Measurements from ENCODE around the gene DNAAF5. TPM values are rescaled to one million over a fixed set of nuclear protein-coding genes. Genes with fewer than 3 reads are reported as not detected.

Gene DNAAF5
- total and polyA plus RNA-seq, 2 experiments from 2014 or later = 19.0 to 23.5 TPM

DNA sequence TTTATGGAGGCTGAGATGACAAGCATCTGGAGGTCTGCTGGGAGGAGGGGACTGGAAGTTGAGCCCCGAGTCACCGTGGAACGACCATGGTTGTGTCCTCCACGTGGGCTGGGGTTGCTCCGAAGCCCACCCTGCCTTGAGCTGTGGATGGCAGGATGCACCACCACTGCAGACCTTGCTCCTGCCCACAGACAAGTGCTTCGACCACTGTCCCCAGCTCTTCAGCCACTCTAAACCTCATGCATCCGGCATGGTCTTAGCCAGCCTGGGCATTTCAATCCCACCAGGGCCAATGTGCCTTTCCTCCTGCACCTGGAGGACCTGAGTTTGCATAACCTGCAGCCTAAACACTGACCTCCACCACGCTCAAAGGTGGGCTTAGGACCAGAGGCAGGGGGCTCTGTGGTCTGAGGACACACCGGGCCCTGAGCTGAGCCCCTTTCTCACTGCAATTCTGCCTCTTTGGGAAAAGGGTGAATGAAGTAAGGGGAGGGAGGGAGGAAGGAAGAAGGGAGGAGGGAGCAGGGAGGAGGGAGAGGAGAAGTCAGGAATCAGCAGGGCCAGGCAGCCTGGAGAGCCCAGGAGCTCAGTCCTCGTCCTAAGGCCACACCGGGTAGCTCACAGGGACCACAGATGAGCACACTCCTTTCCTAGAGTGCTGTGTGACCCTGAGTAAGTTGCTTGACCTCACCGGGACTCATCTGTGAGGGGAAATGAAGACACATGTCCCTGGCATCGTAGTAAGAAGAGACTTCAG is 44.8 kb upstream of the DNAAF5 start:
- Histone ChIP-seq H2AFZ (no peak overlapping the region), H3K4me3 (no peak overlapping the region), H3K27me3 (no peaks in the 10 kb centered on the region), H4K20me1 (ENCODE audit: insufficient read depth, poor library complexity, severe bottlenecking) (no peaks in the 10 kb centered on the region), H3K9me2 (replicated peaks; ENCODE audit: insufficient read depth) (no peaks in the 10 kb centered on the region), H3K79me2 (no peaks in the 10 kb centered on the region), H3K4me1 (ENCODE audit: insufficient read depth) (no peaks in the 10 kb centered on the region), H3K27ac (no peak overlapping the region), H3K36me3 (replicated peaks; ENCODE audit: insufficient read depth, low read depth) (no peaks in the 10 kb centered on the region), H3K4me2 (no peak overlapping the region), H3K9me3 (ENCODE audit: low read depth) (peaks cover 4% of the 10 kb centered on the region)
- WGBS (ENCODE audit: low lambda C conversion rate, missing lambda C conversion rate) = 97% methylated on average over 13 of the region's 13 CpGs
- DNase-seq (ENCODE audit: low spot score) = no peak
- TF ChIP-seq EZH2 (IDR thresholded peaks at IDR 0.05; ENCODE audit: borderline replicate concordance) = no peak
- TF ChIP-seq, protein P1, sequence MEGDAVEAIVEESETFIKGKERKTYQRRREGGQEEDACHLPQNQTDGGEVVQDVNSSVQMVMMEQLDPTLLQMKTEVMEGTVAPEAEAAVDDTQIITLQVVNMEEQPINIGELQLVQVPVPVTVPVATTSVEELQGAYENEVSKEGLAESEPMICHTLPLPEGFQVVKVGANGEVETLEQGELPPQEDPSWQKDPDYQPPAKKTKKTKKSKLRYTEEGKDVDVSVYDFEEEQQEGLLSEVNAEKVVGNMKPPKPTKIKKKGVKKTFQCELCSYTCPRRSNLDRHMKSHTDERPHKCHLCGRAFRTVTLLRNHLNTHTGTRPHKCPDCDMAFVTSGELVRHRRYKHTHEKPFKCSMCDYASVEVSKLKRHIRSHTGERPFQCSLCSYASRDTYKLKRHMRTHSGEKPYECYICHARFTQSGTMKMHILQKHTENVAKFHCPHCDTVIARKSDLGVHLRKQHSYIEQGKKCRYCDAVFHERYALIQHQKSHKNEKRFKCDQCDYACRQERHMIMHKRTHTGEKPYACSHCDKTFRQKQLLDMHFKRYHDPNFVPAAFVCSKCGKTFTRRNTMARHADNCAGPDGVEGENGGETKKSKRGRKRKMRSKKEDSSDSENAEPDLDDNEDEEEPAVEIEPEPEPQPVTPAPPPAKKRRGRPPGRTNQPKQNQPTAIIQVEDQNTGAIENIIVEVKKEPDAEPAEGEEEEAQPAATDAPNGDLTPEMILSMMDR (IDR thresholded peaks at IDR 0.05; ENCODE audit: poor library complexity) = no peak
- no peak for TF ChIP-seq EZH2phosphoT487 (IDR thresholded peaks at IDR 0.05; ENCODE audit: low read depth, severe bottlenecking, unreplicated experiment)

DNA sequence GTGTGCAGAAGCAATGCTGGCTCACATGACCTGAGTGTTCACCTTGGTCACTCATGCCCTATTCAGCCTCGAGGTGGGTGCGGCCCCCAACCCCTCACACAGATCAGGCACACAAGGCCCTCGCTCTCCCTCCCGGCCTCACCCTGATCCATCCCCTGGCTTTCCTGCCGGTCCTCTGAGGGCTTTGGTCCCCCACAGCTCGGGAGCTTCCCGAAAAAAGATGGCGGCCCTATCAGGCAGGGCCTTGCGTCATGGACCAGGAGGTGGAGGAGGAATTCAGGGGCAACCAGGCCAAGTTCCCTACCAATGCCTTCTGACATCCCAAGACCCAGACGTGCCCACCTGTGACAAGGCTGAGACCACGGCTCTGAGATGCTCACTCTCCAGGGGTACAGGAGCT is 43.7 kb upstream of the DNAAF5 start:
- Histone ChIP-seq H3K4me1 (ENCODE audit: insufficient read depth) (no peaks in the 10 kb centered on the region), H3K27ac (no peak overlapping the region), H2AFZ (no peak overlapping the region), H3K9me2 (replicated peaks; ENCODE audit: insufficient read depth) (no peaks in the 10 kb centered on the region), H3K27me3 (no peaks in the 10 kb centered on the region), H3K9me3 (ENCODE audit: low read depth) (peaks cover 4% of the 10 kb centered on the region), H4K20me1 (ENCODE audit: insufficient read depth, poor library complexity, severe bottlenecking) (no peaks in the 10 kb centered on the region), H3K36me3 (replicated peaks; ENCODE audit: insufficient read depth, low read depth) (no peaks in the 10 kb centered on the region), H3K4me3 (no peak overlapping the region), H3K4me2 (no peak overlapping the region), H3K79me2 (no peaks in the 10 kb centered on the region)
- TF ChIP-seq EZH2 (IDR thresholded peaks at IDR 0.05; ENCODE audit: borderline replicate concordance) (no peak), EZH2phosphoT487 (IDR thresholded peaks at IDR 0.05; ENCODE audit: low read depth, severe bottlenecking, unreplicated experiment) (no peak)
- TF ChIP-seq, protein P1 (IDR thresholded peaks at IDR 0.05; ENCODE audit: poor library complexity) = no peak
- WGBS (ENCODE audit: low lambda C conversion rate, missing lambda C conversion rate) = 97% methylated on average over 11 of the region's 11 CpGs
- DNase-seq (ENCODE audit: low spot score) = no peak

DNA sequence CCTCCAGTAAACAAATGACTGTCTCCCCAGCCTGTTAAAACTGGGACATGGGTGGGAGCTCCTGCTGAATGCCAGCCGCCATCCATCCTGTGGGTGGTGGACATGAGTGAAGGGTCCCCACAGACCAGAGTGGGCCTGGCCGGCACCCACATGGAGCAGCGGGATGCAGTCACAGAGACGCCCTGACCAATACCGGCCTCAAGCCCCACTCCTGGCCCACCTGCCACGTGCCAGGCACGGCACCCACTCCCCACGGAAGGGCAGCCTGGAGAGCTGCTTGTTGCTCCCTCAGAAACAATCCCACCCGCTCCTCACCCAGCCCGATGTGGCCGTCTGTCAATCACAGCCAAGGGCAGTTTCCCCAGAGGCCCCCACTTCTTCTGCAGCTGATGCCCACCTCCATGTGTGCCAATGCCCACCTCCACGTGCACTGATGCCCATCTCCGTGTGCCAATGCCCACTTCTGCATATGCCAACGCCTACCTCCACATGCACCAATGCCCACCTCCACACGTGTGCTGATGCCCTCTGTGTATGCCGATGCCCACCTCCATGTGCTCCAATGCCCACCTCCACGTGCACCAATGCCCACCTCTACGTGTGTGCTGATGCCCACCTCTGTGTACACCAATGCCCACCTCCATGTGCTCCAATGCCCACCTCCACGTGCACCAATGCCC is 42.8 kb upstream of the DNAAF5 start:
- peak; percentile 1 for DNase-seq (ENCODE audit: low spot score)
- WGBS (ENCODE audit: low lambda C conversion rate, missing lambda C conversion rate) = 95% methylated on average over 19 of the region's 19 CpGs
- Histone ChIP-seq H3K27ac (no peak overlapping the region), H3K9me3 (ENCODE audit: low read depth) (peaks cover 8% of the 10 kb centered on the region), H3K79me2 (no peaks in the 10 kb centered on the region), H3K4me3 (no peak overlapping the region), H2AFZ (no peak overlapping the region), H4K20me1 (ENCODE audit: insufficient read depth, poor library complexity, severe bottlenecking) (no peaks in the 10 kb centered on the region), H3K4me1 (ENCODE audit: insufficient read depth) (no peaks in the 10 kb centered on the region), H3K36me3 (replicated peaks; ENCODE audit: insufficient read depth, low read depth) (no peaks in the 10 kb centered on the region), H3K27me3 (no peaks in the 10 kb centered on the region), H3K9me2 (replicated peaks; ENCODE audit: insufficient read depth) (no peaks in the 10 kb centered on the region), H3K4me2 (no peak overlapping the region)
- TF ChIP-seq, protein P1 (IDR thresholded peaks at IDR 0.05; ENCODE audit: poor library complexity) = no peak
- no peak for TF ChIP-seq EZH2 (IDR thresholded peaks at IDR 0.05; ENCODE audit: borderline replicate concordance)
